HG02852 (cell line): Measurements from ENCODE around the gene DACH1.
"Not testable (repeated sequence)": the region's sequence is repeated elsewhere in the genome, so short reads cannot be mapped to it uniquely, and the experiment has no call there.

ENCODE experiments used
- ATAC-seq: cut with Tn5 transposase; IDR thresholded peaks from one replicate; pipeline ENCODE4 v1.9.1; 2021; ENCODE audit warnings: mild to moderate bottlenecking, moderate library complexity; ENCODE audit not compliant: unreplicated experiment

DACH1 gene

DNA sequence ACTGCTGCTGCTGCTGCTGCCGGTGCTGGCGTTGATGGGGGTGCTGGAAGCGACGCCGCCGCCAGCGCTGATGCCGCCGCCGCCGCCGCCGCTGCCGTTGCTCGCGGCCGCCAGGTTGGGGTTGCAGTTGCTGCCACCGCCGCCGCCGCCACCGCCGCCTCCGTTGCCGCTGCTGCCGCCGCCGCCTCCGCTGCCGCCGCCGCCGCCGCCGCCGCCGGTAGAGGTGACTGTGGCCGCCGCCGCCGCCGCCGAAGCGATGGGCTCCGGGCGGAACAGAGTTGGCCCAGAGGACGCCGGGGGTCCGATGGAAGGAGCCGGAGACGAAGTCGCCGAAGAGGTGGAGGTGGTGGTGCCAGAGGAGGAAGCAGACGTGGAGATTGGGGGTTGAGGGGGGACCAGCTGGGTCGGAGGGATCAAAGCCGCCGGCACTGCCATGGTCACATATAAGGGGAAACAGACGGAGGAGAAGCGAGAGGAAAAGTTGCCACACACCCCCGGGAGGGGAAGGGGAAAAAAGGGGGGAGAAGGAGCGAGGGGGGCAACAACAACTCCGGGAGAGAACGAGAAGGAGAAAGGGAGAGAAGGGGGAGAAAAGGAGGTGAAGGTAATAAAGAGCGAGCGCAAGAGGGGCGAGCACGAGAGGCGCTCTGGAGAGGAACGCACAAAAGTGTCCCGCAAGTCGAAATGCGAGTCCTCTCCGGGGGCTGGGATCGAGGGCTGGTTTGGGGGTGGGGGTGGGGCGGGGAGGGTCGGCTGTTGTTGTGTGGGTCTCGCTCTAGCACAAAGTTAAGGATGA lies 471 bp downstream of the DACH1 start:
- ATAC-seq = peak; percentile 36

DNA sequence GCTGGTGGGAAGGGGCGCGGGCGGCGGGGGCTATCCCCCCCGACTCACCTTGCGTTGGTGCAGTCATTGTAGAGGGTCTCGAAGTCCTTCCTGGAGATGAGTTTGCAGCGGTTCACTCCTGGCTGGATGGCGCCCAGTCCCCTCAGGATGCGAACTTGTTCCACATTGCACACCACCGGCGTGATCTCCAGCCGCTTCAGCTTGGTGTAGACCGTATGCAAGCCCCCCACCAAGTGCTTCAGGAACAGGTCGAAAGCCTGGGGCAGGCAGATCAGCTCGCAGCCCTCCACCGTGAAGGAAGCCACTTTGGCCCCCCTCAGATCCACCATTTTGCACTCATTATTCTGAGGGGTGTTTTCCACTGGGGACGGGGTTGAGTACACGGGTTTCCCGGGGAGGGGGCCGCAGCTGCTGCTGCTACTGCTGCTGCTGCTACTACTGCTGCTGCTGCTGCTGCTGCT lies 1.1 kb downstream of the DACH1 start:
- ATAC-seq = peak; percentile 6

GRCh38 chr13:71864986-71865873 lies 1.8 kb downstream of the DACH1 start:
- ATAC-seq = peak; percentile 3

GRCh38 chr13:71864094-71864985 lies 2.7 kb downstream of the DACH1 start:
- ATAC-seq = no peak

- no peak for ATAC-seq
Measured at GRCh38 chr13:71863254-71863865, 3.6 kb downstream of the DACH1 start.

DNA sequence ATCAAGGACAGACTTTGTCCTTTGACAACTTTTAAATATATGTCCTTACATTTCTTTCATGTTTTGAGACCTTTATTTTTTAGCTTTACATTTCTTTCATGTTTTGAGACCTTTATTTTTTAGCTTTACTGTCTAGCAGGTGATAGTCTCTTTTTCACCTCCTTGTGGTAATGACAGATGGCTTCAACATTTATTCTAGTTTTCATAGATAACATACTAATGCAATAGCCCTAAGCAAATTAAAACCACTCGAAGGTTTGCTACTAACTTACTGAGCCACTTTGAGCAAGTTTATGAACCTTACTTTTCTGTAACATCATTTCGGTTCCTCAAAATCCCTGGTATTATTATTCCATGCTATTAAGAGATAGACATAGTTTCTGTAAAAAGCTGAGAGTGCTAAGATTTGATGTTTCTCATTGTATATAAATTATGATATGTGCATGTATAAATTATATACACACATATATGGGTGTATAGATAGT lies 4.5 kb downstream of the DACH1 start:
- ATAC-seq = no peak

GRCh38 chr13:71861769-71862458 lies 5.1 kb downstream of the DACH1 start:
- ATAC-seq = no peak

- ATAC-seq = no peak
Measured at GRCh38 chr13:71860547-71861138, 6.4 kb downstream of the DACH1 start.

- ATAC-seq = no peak
Measured at GRCh38 chr13:71858647-71859046, 8.4 kb downstream of the DACH1 start.

DNA sequence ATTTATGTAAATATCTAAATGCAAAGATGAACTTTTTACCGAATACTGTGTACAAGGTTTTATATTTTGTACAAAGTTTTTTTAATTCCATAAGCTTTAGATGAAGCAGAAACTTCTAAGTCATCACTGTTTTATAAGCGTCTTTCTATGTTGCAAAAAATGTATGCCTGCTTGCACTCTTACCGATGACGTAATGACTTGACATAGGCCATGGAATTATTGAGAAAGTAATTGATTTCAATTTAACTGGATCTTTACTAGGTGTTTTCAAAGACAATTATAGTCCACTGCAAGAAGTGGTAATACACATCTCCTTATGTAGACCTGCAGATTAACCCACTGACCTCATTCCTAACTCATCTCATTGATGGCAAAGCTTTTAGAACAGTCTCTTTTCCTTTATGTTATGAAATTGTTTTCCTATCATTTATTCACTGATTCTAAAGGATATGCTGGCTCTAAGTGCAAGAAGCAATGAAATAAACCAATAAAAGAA lies 10.4 kb downstream of the DACH1 start:
- ATAC-seq = no peak

GRCh38 chr13:71854401-71854800 lies 12.6 kb downstream of the DACH1 start:
- no peak for ATAC-seq

DNA sequence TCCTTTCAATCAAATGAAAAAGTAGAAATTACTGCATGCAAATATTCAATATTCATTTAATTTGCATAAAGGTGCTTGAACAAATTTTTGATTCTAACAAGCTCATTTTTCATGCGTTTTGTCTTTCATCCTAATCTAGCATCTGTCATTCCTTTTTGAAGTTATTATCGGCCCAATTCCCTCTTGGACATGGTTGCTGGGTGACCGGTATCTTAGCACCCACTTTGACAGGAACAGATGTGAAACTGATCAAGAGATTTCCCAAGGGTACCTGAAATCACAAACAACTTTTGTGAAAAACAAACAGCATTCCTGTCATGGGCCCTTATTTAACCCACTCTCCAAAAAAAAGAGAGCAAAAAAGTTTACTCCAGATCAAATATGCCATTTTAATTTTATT lies 13.3 kb downstream of the DACH1 start:
- ATAC-seq = no peak

DNA sequence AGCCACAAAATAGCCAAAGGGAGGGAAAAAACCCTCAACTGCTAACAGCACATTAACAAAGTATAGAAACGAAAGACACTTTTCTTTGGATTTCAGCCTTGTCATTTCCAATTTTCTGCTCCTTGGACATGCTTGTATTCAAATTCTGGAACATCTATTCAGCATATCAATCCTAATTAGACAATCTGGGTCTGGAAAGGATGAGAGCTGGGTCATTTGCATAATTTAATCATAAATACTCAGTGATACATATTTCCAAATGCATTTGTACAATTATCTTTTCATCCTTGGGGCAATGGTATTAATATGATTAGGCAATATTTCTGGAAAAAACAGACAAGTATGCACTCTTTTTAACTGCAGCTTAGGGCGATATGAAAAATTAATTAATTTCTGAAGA lies 14.3 kb downstream of the DACH1 start:
- no peak for ATAC-seq

DNA sequence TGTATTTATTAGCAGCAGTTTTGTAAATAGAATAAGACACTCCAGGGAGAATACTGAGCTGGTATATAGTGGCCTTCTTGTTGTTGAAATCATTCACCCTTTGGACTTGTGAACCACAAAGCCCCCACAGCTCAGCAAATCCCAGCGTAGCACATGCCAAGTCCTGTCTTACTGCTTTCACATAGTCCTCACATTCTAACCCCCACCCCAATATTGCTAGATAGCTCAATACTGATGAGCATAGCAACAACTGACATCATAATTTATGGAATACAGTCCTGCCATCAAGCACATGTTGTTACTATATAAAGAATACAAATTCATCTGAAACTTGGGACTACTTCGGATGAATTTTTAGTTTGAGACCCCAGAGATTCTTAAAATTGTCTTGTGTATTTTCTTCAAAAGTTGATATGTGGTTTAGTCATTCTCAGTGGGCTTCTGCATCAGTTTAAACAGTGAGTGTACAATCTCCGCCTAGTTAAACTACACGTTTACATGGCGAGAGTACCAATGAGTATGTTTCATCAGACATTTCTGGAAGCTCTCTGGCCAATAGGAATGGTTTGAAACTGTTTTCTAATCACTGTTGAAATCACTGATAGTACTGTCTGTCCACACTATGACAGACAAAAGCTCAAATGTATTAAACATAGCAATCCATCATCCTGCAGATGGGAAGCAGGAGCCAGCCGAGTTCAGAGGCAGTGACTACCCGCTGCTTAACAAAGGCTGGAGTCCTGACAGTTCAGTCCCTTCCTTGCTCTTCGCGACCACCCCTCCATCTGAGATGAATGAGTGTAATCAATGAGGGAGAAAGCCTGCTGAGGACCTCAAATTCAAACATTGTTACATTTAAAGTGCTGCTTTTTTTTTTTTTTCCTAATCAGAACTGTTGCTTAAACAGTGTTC lies 15.2 kb downstream of the DACH1 start:
- ATAC-seq = no peak

DNA sequence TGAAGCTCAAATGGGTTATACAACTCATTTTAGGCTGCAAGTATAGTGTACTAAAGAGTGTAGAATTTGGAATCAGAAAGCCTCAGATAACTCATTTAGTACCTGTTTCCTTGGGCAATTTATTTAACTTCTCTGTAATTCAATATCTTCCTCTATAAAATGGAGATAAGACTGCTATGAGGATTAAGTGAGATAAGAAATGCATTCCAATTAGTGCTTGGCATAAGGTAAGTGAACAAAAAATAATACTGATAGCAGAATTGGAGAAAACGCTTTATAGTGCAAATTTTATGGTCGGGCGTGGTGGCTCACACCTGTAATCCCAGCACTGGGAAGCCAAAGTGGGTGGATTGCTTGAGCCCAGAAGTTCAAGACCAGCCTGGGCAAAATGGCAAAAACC lies 25.0 kb downstream of the DACH1 start:
- ATAC-seq = no peak

GRCh38 chr13:71838842-71839241 lies 28.2 kb downstream of the DACH1 start:
- ATAC-seq = no peak

DNA sequence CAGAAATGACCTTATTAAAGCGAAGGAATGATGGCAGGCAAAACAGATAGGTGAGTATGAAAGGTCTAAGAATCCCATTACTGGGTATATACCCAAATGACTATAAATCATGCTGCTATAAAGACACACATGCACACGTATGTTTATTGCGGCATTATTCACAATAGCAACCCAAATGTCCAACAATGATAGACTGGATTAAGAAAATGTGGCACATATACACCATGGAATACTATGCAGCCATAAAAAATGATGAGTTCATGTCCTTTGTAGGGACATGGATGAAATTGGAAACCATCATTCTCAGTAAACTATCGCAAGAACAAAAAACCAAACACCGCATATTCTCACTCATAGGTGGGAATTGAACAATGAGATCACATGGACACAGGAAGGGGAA lies 29.4 kb downstream of the DACH1 start:
- not testable (repeated sequence) for ATAC-seq

- no peak for ATAC-seq
Measured at GRCh38 chr13:71831716-71832115, 35.3 kb downstream of the DACH1 start.
